Globus pallidus (tissue), 1 donor: ENCODE measurements around the gene CFTR.
"Not testable (repeated sequence)": the region's sequence is repeated elsewhere in the genome, so short reads cannot be mapped to it uniquely, and the experiment has no call there.

Source experiments
- DNase-seq: peaks from one replicate; pipeline ENCODE4 v3.0.0-alpha.2; 2015; ENCODE audit warnings: low spot score

The CFTR gene

GRCh38 chr7:117479225-117480054 is at the start of gene CFTR:
TSS of gene CFTR (plus strand) at chr7:117480025. CDS start at chr7:117480095, 70 bp downstream.
- DNase-seq: no peak

GRCh38 chr7:117435475-117436043 is 44.3 kb upstream of the CFTR start:
- no peak for DNase-seq

GRCh38 chr7:117444646-117445045 is 35.2 kb upstream of the CFTR start:
- no peak for DNase-seq

GRCh38 chr7:117445206-117445605 is 34.6 kb upstream of the CFTR start:
- no peak for DNase-seq

- no peak for DNase-seq
Measured at GRCh38 chr7:117446220-117446815, 33.5 kb upstream of the CFTR start.

- no peak for DNase-seq
Measured at GRCh38 chr7:117448655-117449054, 31.2 kb upstream of the CFTR start.

- peak; percentile 25 for DNase-seq
Measured at GRCh38 chr7:117458977-117459583, 20.7 kb upstream of the CFTR start.

- DNase-seq: no peak
Measured at GRCh38 chr7:117459735-117460134, 20.1 kb upstream of the CFTR start.

GRCh38 chr7:117460815-117461214 is 19.0 kb upstream of the CFTR start:
- DNase-seq: not testable (repeated sequence)

- no peak for DNase-seq
Measured at GRCh38 chr7:117468174-117468573, 11.7 kb upstream of the CFTR start.

GRCh38 chr7:117470777-117471176 is 9.0 kb upstream of the CFTR start:
- DNase-seq: no peak

GRCh38 chr7:117472335-117472734 is 7.5 kb upstream of the CFTR start:
- peak; percentile 27 for DNase-seq

GRCh38 chr7:117476557-117477215 is 3.1 kb upstream of the CFTR start:
- no peak for DNase-seq

GRCh38 chr7:117478836-117479224 is 995 bp upstream of the CFTR start:
- no peak for DNase-seq

- DNase-seq: no peak
Measured at GRCh38 chr7:117480055-117480362, 184 bp downstream of the CFTR start.

- DNase-seq: no peak
Measured at GRCh38 chr7:117480978-117481377, 1.2 kb downstream of the CFTR start.

GRCh38 chr7:117485118-117485620 is 5.3 kb downstream of the CFTR start:
- no peak for DNase-seq

GRCh38 chr7:117489016-117489415 is 9.2 kb downstream of the CFTR start:
- no peak for DNase-seq

- DNase-seq: no peak
Measured at GRCh38 chr7:117489430-117489829, 9.6 kb downstream of the CFTR start.

- DNase-seq: no peak
Measured at GRCh38 chr7:117489911-117490310, 10.1 kb downstream of the CFTR start.

GRCh38 chr7:117492649-117493048 is 12.8 kb downstream of the CFTR start:
- DNase-seq: no peak

- no peak for DNase-seq
Measured at GRCh38 chr7:117493460-117493859, 13.6 kb downstream of the CFTR start.
